GM12892 (cell line): ENCODE results near the gene CRYL1.

Experiments
- POLR2AphosphoS5 ChIP-seq: IDR thresholded peaks from 2 replicates; pipeline ENCODE4 v1.6.1; 2011; ENCODE audit warnings: low read depth, low read length, control low read depth
- TAF1 ChIP-seq: IDR thresholded peaks from 2 replicates; pipeline ENCODE4 v1.6.1; 2011; ENCODE audit warnings: low read depth, mild to moderate bottlenecking, control low read depth, low read length, borderline replicate concordance

- TF ChIP-seq POLR2AphosphoS5 = no peak
- no peak for TF ChIP-seq TAF1
Measured at GRCh38 chr13:20487927-20488326, 37.7 kb downstream of the CRYL1 start.
